Heart left ventricle (tissue), 13 donors: ENCODE measurements around the gene PEAK3.

ENCODE experiments used
- CTCF ChIP-seq, 12 donors: fragments of 200-600 bp; sonication (generic) in 4 of 12; IDR thresholded peaks; one replicate each; pipeline versions ENCODE4 v1.5.0 to v1.8.0; 2018 to 2022; ENCODE audit warnings: antibody characterized with exemption in 12 of 12, mild to moderate bottlenecking in 5 of 12
- POLR2A ChIP-seq, 2 donors: fragments of 450-650 bp; IDR thresholded peaks; one replicate each; pipeline ENCODE4 v1.6.1; 2017; ENCODE audit warnings: antibody characterized with exemption in 2 of 2, mild to moderate bottlenecking in 2 of 2, moderate library complexity in 2 of 2
- donor health status: ischemic (EF 13 %, LVEDD 7.1; RV severe dilation, severe dysfunction).
- donor health status: DM: no; HTN: yes; CAD: no.
- donor health status: DM: no; HTN: no; CAD: no.
- donor health status: ischemic (EF 25% LVEDD 6.9; RV normal size, moderate dysfunction).
- donor health status: ischemic (EF 25% LVEDD 5.7; RV mildly dilated, moderate dysfunction).
- donor health status: ischemic (EF 35%, LVEDD 5.7; RV mildly dilated, moderate dysfunction).
- donor health status: nonischemic (EF 11% LVEDD 7.7; RV severe dilation, severe dysfunction).
- donor health status: DM: yes; HTN: yes; CAD: no.
- donor health status: PGD.
- donor health status: ischemic (EF 29% LVEDD 5.4; RV normal size, mild dysfunction).
- donor health status: nonischemic (EF 23%, LVEDD 6.1; RV moderate dilation, normal function).

DNA sequence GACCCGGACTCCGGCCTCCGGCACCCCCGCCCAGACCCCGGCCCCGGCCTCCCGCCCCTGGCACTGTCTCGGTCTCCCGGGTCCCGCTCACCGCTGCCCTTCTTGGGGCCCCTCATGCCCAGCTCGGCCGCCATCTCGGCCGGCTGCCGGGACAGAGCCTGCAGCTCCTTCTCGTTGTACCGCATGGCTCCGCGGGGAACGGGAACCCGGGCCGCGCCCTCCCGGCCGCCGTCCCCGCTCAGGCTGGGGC lies 46.0 kb downstream of the PEAK3 start:
- TF ChIP-seq POLR2A (IDR thresholded peaks at IDR 0.05): peak in 1 of 2 donors; percentile 41
- TF ChIP-seq CTCF (IDR thresholded peaks at IDR 0.05): no peak
